Measurements from ENCODE around the gene DNASE1L2. TPM values are rescaled to one million over a fixed set of nuclear protein-coding genes. Genes with fewer than 3 reads are reported as not detected.

DNASE1L2 gene
- total RNA-seq, 4 donors from 2014 or later = 0.88 to 4.5 (median 1.4) TPM

DNA sequence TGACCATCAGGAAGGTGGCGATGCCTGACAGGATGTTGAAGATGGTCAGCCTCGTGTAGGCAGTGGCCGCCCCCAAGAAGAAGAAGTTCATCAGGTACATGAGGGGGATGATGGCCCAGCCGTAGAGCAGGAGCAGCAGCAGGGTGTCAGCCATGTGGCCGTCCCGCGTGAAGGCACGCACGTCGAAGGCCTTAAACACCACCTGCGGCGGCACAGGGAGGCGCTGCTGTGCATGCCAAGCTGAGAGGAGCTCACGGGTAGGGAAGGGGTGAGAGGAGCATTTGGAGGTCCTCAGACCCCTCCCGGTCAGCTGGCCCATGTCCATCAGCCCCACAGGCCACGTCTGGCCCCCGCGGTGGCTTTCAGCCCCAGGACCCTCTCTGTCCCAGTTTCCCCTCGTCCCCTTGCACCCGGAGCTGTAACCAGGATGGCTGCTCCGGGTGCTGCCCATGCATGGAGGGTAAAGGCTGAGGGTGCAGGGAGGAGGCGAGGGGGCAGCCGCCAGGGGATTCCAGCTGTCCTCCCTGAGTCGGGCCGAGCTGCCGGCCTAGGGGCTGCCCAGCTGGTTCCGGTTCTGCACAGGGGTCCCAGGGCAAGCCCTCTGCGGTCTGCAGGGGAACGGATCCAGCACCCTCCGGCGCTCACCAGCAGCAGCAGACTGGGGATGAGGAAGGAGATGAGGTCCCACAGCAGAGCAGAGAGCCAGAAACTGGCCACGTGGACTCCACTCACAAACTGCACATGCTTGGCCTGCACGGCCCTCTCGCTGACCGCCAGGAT, 48.7 kb downstream of the DNASE1L2 start:
- intact Hi-C loops (cut with DNase I) = no loop called here
- Histone ChIP-seq H3K4me3 (replicated peaks in 1 of 3) (no peak overlapping the region), H3K27ac (no peak overlapping the region), H3K27me3 (no peaks in the 10 kb centered on the region), H3K36me3 (peaks cover 24 to 74% of the 10 kb centered on the region in 2 donors), H3K9me3 (no peaks in the 10 kb centered on the region), H3K4me1 (no peaks in the 10 kb centered on the region)
- DNase-seq = no peak
- 90 to 91% methylated on average over 27 to 29 of the region's 35 CpGs for WGBS, 2 donors
- no peak for TF ChIP-seq POLR2A (IDR thresholded peaks at IDR 0.05)
- TF ChIP-seq, protein P1, sequence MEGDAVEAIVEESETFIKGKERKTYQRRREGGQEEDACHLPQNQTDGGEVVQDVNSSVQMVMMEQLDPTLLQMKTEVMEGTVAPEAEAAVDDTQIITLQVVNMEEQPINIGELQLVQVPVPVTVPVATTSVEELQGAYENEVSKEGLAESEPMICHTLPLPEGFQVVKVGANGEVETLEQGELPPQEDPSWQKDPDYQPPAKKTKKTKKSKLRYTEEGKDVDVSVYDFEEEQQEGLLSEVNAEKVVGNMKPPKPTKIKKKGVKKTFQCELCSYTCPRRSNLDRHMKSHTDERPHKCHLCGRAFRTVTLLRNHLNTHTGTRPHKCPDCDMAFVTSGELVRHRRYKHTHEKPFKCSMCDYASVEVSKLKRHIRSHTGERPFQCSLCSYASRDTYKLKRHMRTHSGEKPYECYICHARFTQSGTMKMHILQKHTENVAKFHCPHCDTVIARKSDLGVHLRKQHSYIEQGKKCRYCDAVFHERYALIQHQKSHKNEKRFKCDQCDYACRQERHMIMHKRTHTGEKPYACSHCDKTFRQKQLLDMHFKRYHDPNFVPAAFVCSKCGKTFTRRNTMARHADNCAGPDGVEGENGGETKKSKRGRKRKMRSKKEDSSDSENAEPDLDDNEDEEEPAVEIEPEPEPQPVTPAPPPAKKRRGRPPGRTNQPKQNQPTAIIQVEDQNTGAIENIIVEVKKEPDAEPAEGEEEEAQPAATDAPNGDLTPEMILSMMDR (IDR thresholded peaks at IDR 0.05) = no peak

DNA sequence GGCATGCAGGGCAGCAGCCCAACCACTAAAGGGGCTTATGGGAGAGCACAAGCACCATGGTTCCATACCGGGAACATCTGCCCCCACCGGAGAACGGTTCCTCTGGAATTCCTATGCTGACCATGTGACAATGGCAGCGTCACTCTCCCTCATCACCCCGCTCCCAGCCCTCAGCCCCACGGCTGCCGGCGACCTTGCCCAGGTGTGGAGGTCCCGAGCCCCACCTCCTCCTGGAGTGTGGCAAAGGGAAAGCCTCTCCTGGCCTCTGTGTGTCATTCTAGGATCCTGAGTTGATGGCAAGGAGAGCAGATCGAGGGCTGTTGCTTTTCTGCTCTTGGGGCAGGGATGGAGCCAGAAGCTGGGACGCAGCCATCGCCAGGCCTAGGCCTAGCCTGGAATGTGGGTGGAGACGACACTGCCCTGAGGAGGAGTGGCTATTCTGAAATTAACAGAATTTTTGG, 49.5 kb downstream of the DNASE1L2 start:
- TF ChIP-seq POLR2A (IDR thresholded peaks at IDR 0.05) = no peak
- TF ChIP-seq, protein P1 (IDR thresholded peaks at IDR 0.05) = no peak
- Histone ChIP-seq H3K27ac (no peak overlapping the region), H3K4me3 (replicated peaks in 1 of 3) (no peak overlapping the region), H3K36me3 (peaks cover 25 to 66% of the 10 kb centered on the region in 2 donors), H3K4me1 (no peaks in the 10 kb centered on the region), H3K27me3 (no peaks in the 10 kb centered on the region), H3K9me3 (no peaks in the 10 kb centered on the region)
- WGBS, 2 donors = 86 to 95% methylated on average over 11 to 13 of the region's 13 CpGs
- intact Hi-C loops (cut with DNase I) = no loop called here
- no peak for DNase-seq

DNA sequence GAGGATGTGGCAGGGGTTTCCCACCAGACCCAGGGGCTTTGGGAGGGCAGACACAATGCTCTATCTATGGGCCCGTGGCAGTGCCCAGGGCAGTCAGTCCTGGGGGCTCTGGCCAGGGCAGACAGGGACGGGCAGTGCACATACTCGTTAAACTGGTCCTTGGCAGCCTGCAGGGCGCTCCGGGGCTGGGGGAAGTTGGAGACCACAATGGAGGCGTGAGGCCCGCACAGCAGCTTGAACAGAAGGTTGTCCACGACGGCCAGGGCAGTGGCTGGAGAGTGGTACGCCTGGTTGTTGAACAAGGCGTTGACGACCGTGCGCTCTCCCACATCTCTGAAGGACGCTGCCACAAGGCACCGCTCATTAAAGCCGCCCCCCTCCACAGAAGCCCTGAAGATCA, 50.3 kb downstream of the DNASE1L2 start:
- Histone ChIP-seq H3K4me1 (no peaks in the 10 kb centered on the region), H3K4me3 (replicated peaks in 1 of 3) (no peak overlapping the region), H3K9me3 (no peaks in the 10 kb centered on the region), H3K27me3 (no peaks in the 10 kb centered on the region), H3K36me3 (peaks cover 27 to 65% of the 10 kb centered on the region in 2 donors), H3K27ac (no peak overlapping the region)
- TF ChIP-seq, protein P1 (IDR thresholded peaks at IDR 0.05) = no peak
- TF ChIP-seq POLR2A (IDR thresholded peaks at IDR 0.05) = no peak
- WGBS, 2 donors = 86 to 90% methylated on average over 8 to 17 of the region's 17 CpGs
- intact Hi-C loops (cut with DNase I) = no loop called here
- DNase-seq = no peak

DNA sequence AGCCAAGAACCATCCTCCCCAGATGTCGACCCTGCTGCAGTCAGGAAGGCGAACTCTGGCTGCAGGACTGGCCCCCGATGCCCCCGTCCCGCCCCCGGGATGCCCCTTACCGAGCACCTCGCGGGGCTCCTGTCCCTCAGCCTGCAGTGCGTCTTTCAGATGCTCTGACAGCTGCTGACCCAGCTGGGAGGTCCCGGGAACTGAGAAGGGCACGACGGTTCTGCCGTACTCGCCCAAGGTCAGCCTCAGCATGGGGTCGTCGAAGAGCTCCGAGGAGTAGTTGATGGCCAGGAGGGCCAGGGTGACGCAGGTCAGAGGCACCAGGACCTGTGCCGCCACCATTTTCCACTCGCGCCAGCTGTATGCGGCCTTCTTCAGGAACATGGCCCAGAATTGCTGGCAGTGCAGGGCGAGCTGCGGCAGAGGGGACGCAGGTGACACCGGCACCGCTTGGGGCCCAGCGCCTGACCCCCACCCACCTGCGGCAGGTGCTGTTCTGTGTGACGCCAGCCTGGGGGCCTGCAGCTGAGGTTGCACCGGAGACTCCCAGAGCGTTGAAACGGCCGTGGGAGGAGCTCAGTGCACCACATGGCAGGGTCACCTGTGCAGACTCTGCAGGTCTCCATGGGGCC, 51.8 kb downstream of the DNASE1L2 start:
- no peak for TF ChIP-seq POLR2A (IDR thresholded peaks at IDR 0.05)
- TF ChIP-seq, protein P1 (IDR thresholded peaks at IDR 0.05) = no peak
- 92 to 94% methylated on average over 12 to 25 of the region's 35 CpGs for WGBS, 2 donors
- Histone ChIP-seq H3K27ac (no peak overlapping the region), H3K27me3 (no peaks in the 10 kb centered on the region), H3K4me3 (replicated peaks in 1 of 3) (no peak overlapping the region), H3K36me3 (peaks cover 32 to 70% of the 10 kb centered on the region in 2 donors), H3K4me1 (no peaks in the 10 kb centered on the region), H3K9me3 (no peaks in the 10 kb centered on the region)
- no peak for DNase-seq
- intact Hi-C loops (cut with DNase I) = no loop called here

MicroRNAs encoded within 50 kb of the gene (microRNA counts, 767-probe panel; counts per million panel counts)
- 0 counts per million in 2 donors for microRNA hsa-miR-940

Small RNA genes lying within 50 kb of the gene (microRNA-seq; reads per million reads assigned to microRNA genes)
- not detected for gene MIR3677
- gene MIR4717 = not detected

Small RNA genes lying within 50 kb of the gene (small RNA-seq; reads per million reads assigned to genes)
- not detected for gene MIR3677
- gene MIR4717 = not detected

Other genes with a start within 250 kb of the DNASE1L2 start
- not detected for gene SYNGR3, start 246.5 kb upstream of the DNASE1L2 start, total RNA-seq
- 10 to 100 TPM; 19.0 to 38.4 (median 27.4) TPM for gene ZNF598, start 226.6 kb upstream of the DNASE1L2 start, total RNA-seq
- gene NPW, start 216.7 kb upstream of the DNASE1L2 start, total RNA-seq = under 1 TPM in 2 of 4 donors, not detected in 2; 0.54 to 0.63 TPM
- 100 to 1,000 TPM in 1 of 4 donors, 10 to 100 TPM in 3; 73.8 to 146 (median 81.6) TPM for gene NHERF2, start 209.5 kb upstream of the DNASE1L2 start, total RNA-seq
- 10 to 100 TPM in 3 of 4 donors, 1 to 10 TPM in 1; 6.1 to 38.7 (median 25.0) TPM for gene NTHL1, start 188.6 kb upstream of the DNASE1L2 start, total RNA-seq
- 100 to 1,000 TPM; 101 to 148 (median 109) TPM for gene TSC2, start 188.5 kb upstream of the DNASE1L2 start, total RNA-seq
- gene PKD1, start 100.5 kb upstream of the DNASE1L2 start, total RNA-seq = 100 to 1,000 TPM in 1 of 4 donors, 10 to 100 TPM in 3; 66.9 to 153 (median 87.7) TPM
- 1 to 10 TPM in 1 of 4 donors, under 1 TPM in 2, not detected in 1; 0.40 to 1.6 (median 0.89) TPM for gene RAB26, start 87.8 kb upstream of the DNASE1L2 start, total RNA-seq
- gene TRAF7, start 80.7 kb upstream of the DNASE1L2 start, total RNA-seq = 10 to 100 TPM; 27.7 to 51.9 (median 41.5) TPM
- gene CASKIN1, start 39.8 kb upstream of the DNASE1L2 start, total RNA-seq = 1 to 10 TPM in 1 of 4 donors, under 1 TPM in 3; 0.13 to 1.2 (median 0.40) TPM
- gene MLST8, start 31.0 kb upstream of the DNASE1L2 start, total RNA-seq = 10 to 100 TPM; 61.0 to 95.6 (median 63.1) TPM
- gene BRICD5, start 25.6 kb upstream of the DNASE1L2 start, total RNA-seq = 10 to 100 TPM in 2 of 4 donors, 1 to 10 TPM in 2; 3.8 to 44.6 (median 12.0) TPM
- gene PGP, start 21.6 kb upstream of the DNASE1L2 start, total RNA-seq = 10 to 100 TPM; 13.4 to 44.0 (median 28.8) TPM
- gene E4F1, start 12.9 kb upstream of the DNASE1L2 start, total RNA-seq = 10 to 100 TPM; 35.3 to 55.7 (median 41.3) TPM
- gene ECI1, start 15.1 kb downstream of the DNASE1L2 start, total RNA-seq = 100 to 1,000 TPM; 104 to 208 (median 169) TPM
- gene RNPS1, start 31.7 kb downstream of the DNASE1L2 start, total RNA-seq = 100 to 1,000 TPM; 127 to 158 (median 141) TPM
- gene ABCA3, start 104.3 kb downstream of the DNASE1L2 start, total RNA-seq = 10 to 100 TPM; 36.5 to 66.7 (median 60.4) TPM
- 1 to 10 TPM; 1.2 to 2.5 (median 1.8) TPM for gene CCNF, start 193.0 kb downstream of the DNASE1L2 start, total RNA-seq
- under 1 TPM in 2 of 4 donors, not detected in 2; 0.83 to 0.96 TPM for gene TEDC2, start 223.7 kb downstream of the DNASE1L2 start, total RNA-seq
- gene NTN3, start 234.9 kb downstream of the DNASE1L2 start, total RNA-seq = under 1 TPM in 3 of 4 donors, not detected in 1; 0.13 to 0.63 (median 0.56) TPM
- 10 to 100 TPM; 15.9 to 32.3 (median 21.8) TPM for gene TBC1D24, start 238.7 kb downstream of the DNASE1L2 start, total RNA-seq

All from thyroid gland (tissue), 4 donors.